ENCODE measurements around the gene PCMTD2.

The PCMTD2 gene

DNA sequence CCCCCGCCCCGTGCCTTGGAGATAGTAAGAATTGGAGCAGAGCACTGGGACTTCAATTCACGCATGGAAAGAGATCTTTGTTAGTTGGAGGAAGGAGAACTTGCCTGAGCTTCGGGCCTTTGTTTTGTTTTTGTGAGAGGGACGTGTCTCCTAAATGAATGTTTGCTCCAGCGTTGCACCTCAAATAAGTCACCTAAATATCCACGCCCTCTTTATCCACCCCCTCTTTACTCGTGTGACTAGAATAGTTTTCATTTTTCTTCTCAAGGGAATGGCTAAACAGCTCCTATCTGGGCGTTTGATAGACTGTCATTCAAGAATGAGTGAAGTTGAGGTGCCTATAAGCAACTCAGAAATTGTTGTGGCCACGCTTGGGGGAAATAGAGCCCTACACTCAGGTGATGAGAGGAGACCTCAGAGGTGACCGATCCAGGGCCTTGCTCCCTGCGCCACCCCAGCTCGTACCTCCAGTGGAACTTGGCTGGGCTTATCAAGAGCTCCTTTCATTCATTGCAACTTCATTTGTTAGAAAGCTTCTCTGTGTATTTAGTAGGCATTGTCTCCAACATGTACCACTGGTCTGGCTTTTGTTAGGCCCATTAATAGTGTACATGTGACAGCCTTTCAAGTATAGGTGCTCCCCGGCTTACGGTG is 861 bp downstream of the PCMTD2 start:
- DNase-seq (ENCODE audit: low read depth in 2 of 2): no peak

- no peak for DNase-seq (ENCODE audit: low read depth in 2 of 2)
Measured at GRCh38 chr20:64257107-64257757, 1.7 kb downstream of the PCMTD2 start.

GRCh38 chr20:64258071-64258823 is 2.7 kb downstream of the PCMTD2 start:
- DNase-seq (ENCODE audit: low read depth in 2 of 2): no peak

DNA sequence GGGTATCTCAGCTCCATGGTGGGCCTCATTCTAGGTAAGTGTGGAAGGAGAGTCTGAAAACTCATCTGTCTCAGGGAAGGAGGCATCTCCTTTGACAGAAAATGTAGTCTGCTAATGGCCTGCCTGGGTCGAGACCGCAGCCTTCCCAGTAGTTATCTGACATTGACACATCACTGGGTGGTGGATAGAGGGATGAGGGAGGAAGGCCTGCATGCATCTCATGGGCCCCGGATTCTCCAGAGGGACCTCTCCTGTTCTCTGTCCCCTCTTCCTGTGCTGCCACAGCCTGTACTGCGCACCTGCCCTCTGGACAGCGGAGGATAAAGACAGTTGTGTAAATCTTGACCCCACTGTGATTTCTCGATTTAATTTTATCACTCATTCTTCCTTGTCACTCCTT is 4.7 kb downstream of the PCMTD2 start:
- no peak for DNase-seq (ENCODE audit: low read depth in 2 of 2)

DNA sequence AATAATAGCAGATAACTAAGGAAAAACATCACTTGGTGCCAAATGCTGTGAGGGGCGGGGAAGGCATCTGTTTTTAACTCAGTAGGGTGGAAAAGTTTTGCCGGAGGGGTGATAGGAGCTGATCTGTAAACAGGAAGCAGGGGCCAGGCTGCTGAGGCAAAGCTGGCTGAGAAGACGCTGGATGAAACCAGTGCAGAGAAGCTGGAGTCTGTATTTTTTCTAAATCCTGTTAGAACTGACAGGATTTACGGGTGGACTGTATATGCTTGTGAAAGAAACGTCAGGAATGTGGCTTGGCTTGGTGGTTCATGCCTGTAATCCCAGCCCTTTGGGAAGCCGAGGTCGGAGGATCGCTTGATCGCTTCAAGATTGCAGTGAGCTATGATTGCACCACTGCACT is 5.6 kb downstream of the PCMTD2 start:
- DNase-seq (ENCODE audit: low read depth in 2 of 2): no peak

DNA sequence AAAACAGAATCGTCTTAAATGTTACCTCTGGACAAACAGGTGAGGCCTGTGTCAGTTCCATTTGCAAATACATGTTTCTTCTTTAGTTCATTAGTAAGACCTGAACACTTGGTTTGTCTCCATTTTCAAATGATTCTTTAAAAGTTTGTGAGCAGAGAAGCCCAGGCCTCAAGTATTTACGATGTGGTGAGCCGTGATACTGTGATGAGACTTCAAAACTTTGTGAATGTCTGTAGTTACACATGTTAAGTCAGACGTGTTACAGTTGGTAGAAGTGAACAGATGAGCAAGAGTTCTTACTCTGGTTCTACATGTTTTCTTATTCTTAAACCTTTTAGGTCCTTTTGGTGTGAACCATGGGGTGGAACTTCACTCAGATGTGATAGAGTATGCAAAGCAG is 8.5 kb downstream of the PCMTD2 start:
- DNase-seq (ENCODE audit: low read depth in 2 of 2): no peak

GRCh38 chr20:64265201-64265600 is 9.7 kb downstream of the PCMTD2 start:
- DNase-seq (ENCODE audit: low read depth in 2 of 2): no peak

GRCh38 chr20:64266988-64267387 is 11.4 kb downstream of the PCMTD2 start:
- DNase-seq (ENCODE audit: low read depth in 2 of 2): no peak

DNA sequence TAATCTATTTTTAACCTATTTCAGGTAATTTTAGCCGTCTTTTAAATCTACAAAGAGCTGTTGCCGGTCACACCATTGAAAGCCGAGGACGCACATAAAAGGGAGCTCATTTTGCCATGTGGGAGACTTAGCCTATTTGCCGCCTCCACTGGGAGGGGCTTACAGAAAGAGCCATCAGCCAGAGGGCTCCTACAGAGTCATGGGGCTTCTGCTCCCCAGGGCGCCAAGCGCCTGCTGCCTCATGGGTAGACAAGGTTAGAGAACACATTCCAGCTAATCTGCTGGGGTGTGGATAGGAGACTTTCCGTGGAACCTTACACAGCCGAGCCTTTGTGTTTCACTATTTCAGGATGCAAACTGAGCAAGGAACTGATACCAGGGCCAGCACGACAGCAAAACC is 12.6 kb downstream of the PCMTD2 start:
- no peak for DNase-seq (ENCODE audit: low read depth in 2 of 2)

- no peak for DNase-seq (ENCODE audit: low read depth in 2 of 2)
Measured at GRCh38 chr20:64269604-64270411, 14.3 kb downstream of the PCMTD2 start.

DNA sequence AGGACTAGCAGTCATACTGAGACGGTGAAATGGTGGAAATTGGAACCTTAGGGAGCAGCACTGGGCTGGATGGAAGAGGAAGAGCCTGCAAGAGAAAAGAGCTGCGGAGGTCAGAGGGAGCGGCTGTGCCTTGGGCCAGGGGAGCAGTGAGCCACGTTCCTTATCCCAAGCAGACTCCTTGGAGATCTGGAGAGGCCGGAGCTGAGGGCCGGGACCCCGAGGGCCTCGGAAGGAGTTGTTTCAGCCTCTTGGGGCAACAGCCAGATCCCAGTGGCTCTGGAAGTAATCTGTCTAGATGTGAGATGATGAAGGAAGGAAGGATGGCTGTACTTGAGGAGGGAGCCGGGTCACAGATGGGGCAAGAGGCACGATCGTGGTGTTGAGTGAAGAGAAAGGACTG is 16.1 kb downstream of the PCMTD2 start:
- DNase-seq (ENCODE audit: low read depth in 2 of 2): no peak

DNA sequence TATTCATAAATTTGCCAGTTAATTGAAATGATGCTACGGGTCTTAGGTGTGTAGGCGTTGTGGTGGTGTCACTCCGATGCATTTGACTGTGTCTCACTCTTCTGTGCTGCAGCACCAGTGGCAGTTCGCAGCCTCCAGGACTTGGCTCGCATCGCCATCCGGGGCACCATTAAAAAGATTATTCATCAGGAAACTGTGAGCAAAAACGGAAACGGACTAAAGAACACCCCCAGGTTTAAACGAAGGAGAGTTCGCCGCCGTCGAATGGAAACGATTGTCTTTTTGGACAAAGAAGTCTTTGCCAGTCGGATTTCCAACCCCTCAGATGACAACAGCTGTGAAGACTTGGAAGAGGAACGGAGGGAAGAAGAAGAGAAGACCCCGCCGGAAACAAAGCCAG is 17.6 kb downstream of the PCMTD2 start:
- DNase-seq (ENCODE audit: low read depth in 2 of 2): no peak

GRCh38 chr20:64276817-64277216 is 21.3 kb downstream of the PCMTD2 start:
- no peak for DNase-seq (ENCODE audit: low read depth in 2 of 2)

GRCh38 chr20:64277571-64278316 is 22.2 kb downstream of the PCMTD2 start:
- no peak for DNase-seq (ENCODE audit: low read depth in 2 of 2)

- DNase-seq (ENCODE audit: low read depth in 2 of 2): no peak
Measured at GRCh38 chr20:64278317-64278681, 22.8 kb downstream of the PCMTD2 start.

DNA sequence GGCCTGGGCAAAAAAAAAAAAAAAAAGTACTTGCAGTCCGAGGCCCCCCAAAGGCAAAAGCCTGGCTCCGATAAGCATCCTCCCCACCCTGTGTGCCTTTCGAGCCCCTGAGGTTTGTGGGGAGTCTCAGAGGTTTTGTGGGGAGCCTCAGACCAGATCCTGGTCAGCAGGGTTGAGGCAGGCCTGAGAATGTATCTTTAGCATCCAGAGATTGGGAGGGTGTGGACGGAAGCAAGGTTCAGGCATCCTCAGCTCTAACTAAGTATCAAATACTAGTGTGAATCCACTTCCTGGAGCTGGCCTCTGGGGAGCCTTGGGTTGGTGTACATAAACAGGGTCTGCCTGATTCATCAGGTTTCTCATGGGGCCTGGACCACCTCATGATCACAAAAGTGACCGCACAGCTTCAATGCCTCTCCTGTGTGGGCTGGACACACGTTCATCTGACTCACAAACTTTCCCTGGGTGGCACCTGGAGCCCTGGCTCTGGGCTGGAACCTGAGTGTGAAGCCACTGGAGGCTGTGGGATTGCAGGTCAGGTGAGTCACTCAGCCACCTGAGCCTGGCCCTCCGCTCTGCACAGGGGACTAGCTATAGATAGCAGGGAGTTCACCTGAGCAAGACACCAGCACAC is 24.4 kb downstream of the PCMTD2 start:
- DNase-seq (ENCODE audit: low read depth in 2 of 2): no peak

- DNase-seq (ENCODE audit: low read depth in 2 of 2): no peak
Measured at GRCh38 chr20:64280460-64280843, 24.9 kb downstream of the PCMTD2 start.

DNA sequence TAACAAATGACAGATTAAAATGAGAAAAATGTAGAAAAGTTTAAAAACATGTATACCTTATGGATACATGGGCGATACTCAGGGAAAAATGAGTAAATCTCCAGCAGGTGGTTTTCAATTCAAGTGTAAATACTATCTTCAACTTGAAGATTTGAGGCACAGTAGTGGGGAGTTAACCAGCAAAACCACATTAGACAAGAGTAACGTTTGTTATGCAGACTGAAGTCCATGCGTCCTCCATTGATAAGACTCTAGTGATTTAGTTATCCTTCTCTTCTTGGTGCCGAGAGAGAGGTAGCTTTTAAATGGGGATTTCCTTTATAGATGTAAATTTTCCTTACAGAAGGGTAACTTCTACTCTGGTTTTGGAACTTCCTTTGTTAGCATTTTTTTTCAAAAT is 28.1 kb downstream of the PCMTD2 start:
- DNase-seq (ENCODE audit: low read depth in 2 of 2): no peak

- peak; percentile 94 to 96 for DNase-seq (ENCODE audit: low read depth in 2 of 2)
Measured at GRCh38 chr20:64285579-64286446, 30.3 kb downstream of the PCMTD2 start.
